Cerebellar nuclear complex (tissue), 1 donor: ENCODE results near the gene SUV39H2.
"Not testable (repeated sequence)": the region's sequence is repeated elsewhere in the genome, so short reads cannot be mapped to it uniquely, and the experiment has no call there.

Experiments used
- DNase-seq, 2 experiments: peaks; one replicate each; lab custom pipeline; 2025; lab: John Stamatoyannopoulos, UW

SUV39H2 gene

GRCh38 chr10:14878266-14879123, at the start of gene SUV39H2:
Gene SUV39H2, plus strand, starts transcription at chr10:14878866. Its CDS starts 23 bp downstream, at chr10:14878889.
- peak; percentile 35 to 65 for DNase-seq

GRCh38 chr10:14833106-14833505, 45.6 kb upstream of the SUV39H2 start:
- no peak for DNase-seq

- DNase-seq: no peak
These were observed 42.5 kb upstream of the SUV39H2 start for GRCh38 chr10:14836208-14836607.

GRCh38 chr10:14837003-14837756, 41.5 kb upstream of the SUV39H2 start:
- DNase-seq: no peak

DNA sequence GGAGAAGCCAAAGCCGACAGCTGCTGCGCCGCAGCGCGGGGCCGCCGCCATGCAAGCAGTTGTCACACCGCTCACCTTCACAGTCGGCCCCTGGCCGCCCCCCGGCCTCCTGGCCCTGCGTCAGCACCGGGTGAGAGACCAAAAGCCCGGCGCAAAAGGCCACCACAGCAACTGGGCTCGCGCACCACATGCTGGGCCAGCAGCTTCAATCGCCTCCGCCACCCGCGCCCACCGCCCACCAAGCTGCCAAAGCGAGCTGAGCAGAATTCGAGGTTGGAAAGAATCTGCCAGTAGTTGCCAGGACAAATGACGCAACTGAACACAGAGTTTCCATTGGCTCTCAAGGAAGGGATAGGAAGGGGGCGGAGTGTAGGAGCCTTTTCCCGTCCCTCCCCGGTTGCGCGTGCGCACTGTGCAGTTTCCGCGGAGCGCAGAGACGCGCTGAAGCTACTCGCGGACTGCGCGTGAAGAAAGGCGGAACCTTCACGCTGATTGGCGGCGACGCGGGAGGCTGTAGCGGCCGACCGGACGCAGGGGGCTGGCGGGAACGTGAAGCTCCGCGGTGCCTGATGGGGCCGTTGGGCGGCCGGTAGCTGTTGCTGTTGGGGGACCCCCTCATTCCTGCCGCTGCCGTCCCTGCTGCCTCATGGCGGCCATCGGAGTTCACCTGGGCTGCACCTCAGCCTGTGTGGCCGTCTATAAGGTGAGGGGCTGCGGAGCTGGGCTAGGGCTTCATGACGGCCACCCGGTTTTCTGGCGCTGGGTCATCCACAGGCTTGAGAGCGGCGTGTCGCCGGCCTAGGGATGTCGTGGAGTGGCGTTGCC, 40.7 kb upstream of the SUV39H2 start, which contains the start of the genes CDNF, HSPA14 and MSANTD7:
TSS of gene CDNF (minus strand) at position 281 of the 825 bp plus-strand sequence. CDS start at position 190, 91 bp downstream.
TSS of gene HSPA14 (plus strand) at position 550 of the 825 bp plus-strand sequence. CDS start at position 647, 97 bp downstream.
TSS of gene MSANTD7 (plus strand) at position 550 of the 825 bp plus-strand sequence. CDS start 3,979 bp downstream, outside the sequence.
- peak; percentile 82 to 96 for DNase-seq

DNA sequence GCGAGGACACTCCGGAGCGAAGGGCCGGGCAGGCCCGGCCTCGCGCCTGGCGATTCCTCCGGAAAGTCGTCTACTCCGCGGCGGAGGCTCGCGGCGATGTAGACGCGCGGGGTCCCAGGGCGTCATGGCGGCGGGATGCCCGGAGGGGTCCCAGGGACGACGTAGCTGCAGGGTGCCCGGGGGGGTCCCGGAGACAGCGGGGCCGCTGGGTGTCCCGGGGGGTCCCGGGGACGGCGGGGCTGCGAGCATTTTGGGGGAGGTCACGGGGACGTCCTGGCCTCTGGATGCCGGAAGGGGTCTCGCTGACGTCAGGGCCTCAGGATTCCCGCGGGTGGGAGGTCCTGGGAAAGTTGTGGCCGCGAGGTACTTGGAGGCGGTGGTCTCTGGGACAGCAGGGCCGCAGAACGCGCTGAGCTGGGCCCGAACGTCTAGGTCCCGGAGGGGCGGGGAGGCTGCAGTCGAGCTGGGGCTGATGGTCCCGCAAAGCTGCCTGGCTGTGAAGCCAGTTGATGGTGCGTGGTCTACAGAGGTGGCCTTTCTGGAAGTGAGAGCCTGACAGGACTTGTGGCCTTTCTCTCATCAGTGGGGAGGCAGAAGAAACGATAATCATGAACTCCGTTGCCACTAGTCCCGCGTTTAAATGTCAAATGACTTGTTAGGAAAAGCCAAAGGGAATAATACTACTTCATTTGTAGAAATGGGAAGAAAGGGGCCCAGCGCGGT, 39.9 kb upstream of the SUV39H2 start:
- DNase-seq: no peak

GRCh38 chr10:14839305-14839695, 39.4 kb upstream of the SUV39H2 start:
- DNase-seq: no peak

- no peak for DNase-seq
These were observed 38.5 kb upstream of the SUV39H2 start for GRCh38 chr10:14840178-14840577.

DNA sequence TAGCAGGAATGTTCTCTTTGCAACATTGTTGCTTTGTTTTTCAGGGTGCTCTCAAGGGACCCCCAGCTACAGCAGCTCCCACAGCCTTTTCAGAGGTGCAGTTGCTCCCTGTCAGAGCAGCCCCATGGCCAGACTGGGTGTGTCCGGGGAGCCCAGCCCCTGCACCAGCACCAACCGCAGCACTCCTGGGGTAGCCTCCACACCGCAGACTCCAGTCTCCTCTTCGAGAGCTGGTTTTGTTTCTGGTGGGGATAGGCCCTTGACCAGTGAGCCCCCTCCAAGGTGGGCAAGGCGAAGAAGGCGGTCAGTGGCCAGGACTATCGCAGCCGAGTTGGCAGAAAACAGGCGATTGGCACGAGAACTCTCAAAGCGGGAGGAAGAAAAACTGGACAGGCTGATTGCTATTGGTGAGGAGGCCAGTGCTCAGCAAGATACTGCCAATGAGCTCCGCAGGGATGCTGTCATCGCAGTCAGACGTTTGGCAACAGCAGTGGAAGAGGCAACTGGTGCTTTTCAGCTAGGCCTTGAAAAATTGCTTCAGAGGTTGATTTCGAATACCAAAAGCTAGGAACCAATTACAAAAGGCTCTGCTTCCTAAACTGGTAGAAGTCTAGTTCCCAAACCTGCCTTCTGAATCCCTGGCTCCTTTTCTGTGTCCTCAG, 35.2 kb upstream of the SUV39H2 start:
- peak; percentile 18 to 36 for DNase-seq

GRCh38 chr10:14844948-14845347, 33.7 kb upstream of the SUV39H2 start:
- DNase-seq: no peak

- no peak for DNase-seq
These were observed 26.4 kb upstream of the SUV39H2 start for GRCh38 chr10:14852236-14852635.

GRCh38 chr10:14855453-14855852, 23.2 kb upstream of the SUV39H2 start:
- DNase-seq: no peak

GRCh38 chr10:14858338-14858960, 20.2 kb upstream of the SUV39H2 start:
- DNase-seq: no peak

DNA sequence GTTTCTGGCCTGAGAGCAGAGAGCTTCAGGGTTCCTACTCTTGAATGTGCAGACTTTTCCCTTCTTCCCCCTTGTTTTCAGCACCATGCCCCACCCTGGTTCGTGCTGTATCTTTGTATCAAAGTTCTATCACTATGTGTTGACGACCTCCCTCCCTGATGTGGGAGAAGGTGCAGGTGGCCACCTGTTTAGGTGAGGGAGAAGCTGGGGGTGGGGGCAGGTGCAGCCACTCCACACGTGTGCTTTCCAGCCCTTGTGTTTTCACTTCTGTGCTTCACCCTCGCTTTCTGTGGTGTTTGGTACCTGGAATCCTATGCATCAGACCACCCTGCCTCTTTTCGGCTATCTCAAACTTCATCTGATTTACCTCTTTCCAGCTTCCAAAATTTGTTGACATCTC, 19.6 kb upstream of the SUV39H2 start:
- DNase-seq: no peak

- DNase-seq: no peak
These were observed 18.9 kb upstream of the SUV39H2 start for GRCh38 chr10:14859775-14860174.

DNA sequence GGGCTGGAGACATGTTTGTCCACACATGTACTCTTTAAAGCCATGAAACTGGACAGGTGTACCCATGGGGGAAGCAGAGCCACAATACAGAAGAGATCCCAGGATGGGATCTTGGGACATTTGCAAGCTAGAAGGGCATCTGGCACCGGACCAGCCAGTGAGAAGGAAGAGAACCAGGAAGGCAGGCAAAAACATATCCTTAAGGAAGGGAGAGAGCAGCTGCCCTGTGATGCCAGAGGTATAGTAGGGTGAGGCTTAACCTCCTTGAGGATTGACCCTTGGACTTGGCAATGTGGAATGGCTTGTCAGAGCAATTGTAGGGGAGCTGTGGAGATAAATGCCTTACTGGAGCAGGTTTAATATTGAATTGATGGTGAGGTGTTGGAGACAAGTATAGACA, 17.9 kb upstream of the SUV39H2 start:
- DNase-seq: no peak

DNA sequence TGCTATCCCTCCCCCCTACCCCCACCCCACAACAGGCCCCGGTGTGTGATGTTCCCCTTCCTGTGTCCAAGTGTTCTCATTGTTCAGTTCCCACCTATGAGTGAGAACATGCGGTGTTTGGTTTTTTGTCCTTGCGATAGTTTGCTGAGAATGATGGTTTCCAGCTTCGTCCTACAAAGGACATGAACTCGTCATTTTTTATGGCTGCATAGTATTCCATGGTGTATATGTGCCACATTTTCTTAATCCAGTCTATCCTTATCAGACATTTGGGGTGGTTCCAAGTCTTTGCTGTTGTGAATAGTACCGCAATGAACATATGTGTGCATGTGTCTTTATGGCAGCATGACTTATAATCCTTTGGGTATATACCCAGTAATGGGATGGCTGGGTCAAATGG, 14.2 kb upstream of the SUV39H2 start:
- not testable (repeated sequence) for DNase-seq

GRCh38 chr10:14864871-14865270, 13.8 kb upstream of the SUV39H2 start:
- DNase-seq: not testable (repeated sequence)

DNA sequence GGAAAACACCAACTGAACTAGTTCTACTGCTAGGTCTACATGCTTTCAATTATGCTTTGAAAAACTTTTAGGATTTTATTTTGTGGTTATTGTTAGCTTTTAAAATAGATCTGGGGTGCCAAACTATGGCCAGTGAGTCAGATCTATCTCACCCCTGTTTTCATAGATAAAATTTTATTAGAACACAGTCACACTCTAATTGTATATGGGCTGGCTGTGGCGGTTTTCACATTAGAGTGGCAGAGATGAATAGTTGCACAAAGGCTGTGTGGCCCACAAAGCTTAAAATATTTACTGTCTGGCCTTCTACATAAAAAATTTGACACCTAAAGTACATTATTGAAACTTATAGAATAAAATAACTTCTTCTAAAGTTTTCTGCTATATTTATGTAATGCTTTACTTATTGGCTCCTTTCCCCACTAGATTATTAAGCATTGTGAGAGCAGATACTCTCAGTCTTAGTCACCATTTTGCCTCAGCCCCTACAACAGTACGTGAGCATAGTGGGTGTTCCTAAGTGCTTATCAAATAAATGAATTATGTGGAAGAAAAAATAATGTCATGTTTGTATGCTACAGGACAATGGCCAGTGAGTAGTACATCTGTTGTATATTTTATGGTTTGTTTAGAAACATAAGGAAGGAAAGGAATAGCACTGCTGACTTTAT, 5.4 kb upstream of the SUV39H2 start:
- no peak for DNase-seq
